CD4-positive, alpha-beta T cell treated with Interleukin-4 for 1 hour (primary cell): Measurements from ENCODE around the gene AKAP8L.

Experiments
- DNase-seq, 2 donors: peaks; one replicate each; pipeline ENCODE4 v3.0.0-alpha.2; 2020 to 2022

The AKAP8L gene

GRCh38 chr19:15432629-15433518 lies 14.1 kb upstream of the AKAP8L start:
- peak; percentile 89 to 93 for DNase-seq

DNA sequence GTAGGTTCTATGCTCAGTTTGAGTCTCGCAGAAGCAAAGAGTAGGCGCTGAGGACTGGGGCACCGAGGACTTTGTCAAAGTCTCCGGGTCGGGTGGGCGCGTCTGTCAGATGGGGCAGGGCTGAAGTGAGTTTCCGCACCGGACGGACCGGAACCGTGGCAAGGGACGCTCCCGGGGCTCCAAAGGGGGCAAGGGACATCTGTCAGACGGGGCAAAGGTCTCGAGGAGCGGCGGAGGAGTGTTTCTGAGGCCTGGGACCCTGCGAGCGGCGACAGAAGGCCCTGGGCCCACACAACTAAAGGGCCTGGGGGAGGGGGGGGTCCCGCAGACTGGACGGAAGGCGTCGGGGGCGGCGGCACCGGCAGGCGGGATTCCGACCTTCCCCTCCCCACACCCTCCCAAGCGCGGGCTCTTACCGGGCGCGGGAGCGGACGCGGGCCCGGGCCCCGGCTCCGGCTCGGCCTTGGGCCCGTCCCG lies 13.3 kb upstream of the AKAP8L start:
- no peak for DNase-seq

DNA sequence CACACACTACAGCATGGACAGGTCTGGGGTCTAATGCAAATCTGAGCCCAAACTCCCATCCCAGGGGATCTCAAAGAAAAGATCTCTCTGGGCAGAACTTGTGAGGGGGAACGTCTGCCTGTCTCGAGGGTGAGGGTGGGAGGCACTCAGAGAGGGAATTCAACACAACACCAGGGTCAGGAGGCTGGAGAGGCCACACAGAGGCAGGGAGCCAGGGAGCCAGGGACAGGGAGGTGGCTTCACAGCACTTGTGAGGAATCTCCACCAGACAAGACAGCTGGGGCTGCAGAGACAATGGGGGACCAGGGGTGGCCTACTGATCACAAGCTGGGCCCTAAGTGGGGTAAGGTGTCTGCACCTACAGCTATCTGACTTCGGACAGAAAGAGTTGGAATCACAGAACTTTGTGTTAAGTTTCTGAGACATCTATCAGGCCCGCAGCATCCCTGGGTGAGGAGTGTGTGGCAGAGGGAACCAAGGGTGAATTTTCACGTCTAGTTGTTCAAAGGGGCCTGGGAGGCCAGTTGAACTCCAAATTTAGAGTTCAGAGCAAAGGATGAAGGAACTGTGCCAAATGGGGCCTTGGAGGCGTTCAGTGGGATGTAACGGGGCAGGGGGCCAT lies 12.7 kb upstream of the AKAP8L start:
- no peak for DNase-seq

- DNase-seq: no peak
Observed at GRCh38 chr19:15430526-15431120, 11.8 kb upstream of the AKAP8L start.

DNA sequence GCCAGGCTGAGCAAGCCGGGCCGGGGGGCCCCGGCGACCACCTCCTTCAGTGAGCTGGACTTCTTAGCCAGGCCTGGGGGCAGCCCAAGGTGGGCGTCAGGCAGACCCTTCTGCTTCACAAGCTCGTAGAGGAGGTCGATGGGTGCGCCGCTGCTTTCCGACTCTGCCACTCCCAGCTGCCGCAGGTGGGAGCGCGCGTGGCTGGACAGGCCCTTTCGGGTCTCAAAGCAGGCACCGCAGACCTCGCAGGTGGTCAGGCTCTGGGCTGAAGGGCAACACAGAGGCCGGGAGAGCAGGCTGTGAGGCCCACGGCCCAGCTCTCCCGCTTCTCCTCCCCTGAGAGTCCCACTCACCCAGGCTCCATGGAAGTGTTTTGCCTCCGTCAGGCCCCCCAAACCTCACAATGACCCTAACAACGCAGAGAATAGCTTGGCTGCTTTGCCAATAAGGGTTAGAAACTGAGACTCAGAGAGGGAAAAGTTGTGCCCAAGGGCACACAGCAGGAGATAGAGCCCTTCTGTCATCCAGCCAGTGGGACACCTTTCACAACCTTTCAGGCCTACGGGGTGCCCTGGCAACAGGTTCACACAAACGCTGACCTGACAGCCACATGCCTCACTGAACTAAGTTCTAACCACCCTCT lies 11.2 kb upstream of the AKAP8L start:
- DNase-seq: no peak

DNA sequence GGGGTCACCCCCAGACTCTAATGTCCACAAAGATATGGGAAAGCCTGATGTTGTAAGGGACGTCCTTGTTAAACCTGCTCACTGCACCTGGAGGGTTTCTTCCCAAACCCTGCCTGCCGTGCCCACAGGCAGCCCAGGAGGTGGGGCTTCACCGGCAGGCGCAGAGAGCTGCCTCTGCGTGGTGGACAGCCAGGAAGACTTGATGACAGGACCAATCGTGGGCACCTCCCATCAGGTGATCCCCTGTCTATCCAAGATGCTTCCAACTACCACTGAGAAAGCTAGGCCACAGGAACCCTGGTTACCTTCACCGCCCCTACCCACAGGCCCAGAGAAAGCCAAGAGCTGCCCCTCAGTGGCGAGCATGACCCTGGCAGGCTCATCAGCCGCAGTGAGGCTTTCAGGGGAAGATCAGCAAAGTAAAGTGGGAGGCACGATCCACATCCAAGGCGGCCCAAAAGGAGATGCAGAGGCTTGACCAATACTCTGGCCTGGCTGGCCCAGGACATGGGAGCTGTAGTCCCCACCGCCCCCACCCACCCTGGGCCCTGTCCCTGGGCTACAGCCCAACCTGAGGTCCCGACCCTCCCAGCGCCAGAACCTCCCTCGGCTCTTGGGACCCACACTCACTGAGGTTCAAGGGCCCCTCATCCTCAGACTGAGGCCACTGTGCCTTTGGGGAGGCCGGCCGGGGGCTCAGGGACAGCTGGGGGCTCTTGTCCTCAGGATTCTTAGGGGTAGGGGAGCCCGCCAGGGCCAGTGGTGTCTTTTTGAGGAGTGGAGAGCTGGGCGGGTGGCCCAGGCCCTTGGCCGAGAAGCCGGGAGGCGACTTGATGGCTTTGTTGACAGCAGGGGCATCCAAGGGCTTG lies 10.4 kb upstream of the AKAP8L start:
- DNase-seq: no peak

DNA sequence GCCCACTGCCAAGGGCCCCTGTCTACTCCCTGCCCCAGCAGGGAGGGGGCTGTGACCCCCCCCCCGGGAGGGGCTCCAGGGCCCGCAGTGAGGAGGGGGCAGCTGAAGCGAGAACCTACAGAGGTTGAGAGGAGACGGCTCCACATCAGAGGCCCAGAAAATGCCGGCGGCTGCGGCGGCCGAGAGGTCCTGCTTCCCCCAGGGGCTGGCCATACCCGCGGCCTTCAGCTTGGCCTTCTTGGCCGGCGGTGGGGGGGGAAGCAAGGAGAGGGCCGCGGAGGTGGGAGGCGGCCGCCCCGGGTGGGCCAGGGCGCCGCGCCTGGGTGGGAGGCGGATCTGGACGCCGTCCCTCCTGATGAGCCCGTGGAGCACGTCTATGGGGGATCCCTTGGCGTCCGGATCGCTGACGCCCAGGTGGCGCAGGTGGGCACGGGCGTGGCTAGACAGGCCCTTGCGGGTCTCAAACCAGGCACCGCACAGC lies 9.2 kb upstream of the AKAP8L start:
- no peak for DNase-seq

- no peak for DNase-seq
Observed at GRCh38 chr19:15427350-15427700, 8.5 kb upstream of the AKAP8L start.

DNA sequence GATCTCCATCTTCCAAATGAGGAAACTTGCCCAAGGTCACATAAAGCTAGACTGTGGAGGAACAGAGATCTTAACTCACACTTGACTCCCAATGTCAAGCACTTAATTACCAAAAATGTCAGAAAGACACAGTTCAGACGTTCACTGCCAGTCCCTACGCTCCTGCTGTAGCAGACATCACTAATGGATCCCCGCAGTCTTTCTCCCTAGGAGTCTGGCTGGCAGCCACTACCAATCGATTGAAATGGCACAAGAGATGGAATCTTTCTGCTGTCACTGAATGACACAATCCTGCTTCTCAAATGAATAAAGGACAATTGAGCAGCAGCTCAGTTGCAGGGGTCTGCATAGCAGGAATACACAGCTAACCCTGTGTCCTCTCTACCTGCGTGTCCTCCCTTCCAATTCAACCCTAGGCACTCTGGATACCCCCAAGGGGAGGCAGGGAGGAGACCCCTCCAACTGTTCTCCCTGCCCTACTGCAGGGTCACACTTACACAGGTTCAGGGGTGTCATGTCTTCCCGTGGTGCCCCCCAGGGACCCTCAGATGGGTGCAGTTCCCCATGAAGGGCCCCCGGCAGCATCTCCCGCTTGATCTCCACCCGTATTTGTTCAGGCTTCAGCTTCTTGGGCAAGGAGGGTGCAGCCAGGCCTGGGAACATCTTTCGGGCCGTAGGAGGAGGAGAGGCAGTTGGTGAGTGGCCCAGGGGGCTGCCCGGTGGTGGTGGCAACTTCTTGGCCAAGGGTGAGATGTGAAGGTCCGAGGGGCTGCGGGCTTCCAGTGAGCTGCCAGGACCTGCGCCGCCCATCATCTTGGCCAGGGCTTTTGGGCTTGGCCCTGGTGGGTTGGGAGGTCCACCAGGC lies 7.9 kb upstream of the AKAP8L start:
- DNase-seq: no peak

DNA sequence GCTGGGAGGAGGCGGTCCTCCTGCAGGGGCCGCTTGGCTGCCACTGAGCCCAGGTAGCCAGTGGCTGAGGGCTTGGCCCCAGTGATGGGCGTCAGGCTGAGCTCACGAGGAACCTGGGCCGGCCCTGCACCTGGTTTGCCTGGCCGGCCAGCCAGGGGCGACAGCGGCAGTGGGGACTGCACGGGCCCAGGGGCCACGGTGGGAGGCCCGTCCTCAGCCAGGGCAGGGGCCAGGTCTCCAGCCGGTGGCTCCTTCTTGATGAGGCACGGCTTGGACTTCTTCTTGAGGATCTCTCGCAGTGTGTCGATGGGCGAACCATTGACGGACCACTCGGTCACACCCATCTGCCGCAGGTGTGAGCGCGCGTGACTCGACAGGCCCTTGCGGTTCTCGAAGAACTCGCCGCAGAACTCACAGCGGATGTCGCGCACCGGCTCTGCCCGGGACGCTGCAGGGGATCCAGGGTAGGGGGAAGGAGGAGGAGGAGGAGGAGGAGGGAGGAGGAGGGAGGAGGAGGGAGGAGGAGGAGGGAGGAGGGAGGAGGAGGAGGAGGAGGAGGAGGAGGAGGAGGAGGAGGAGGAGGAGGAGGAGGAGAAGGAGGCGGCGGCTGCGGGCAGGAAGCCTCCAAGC lies 6.6 kb upstream of the AKAP8L start:
- DNase-seq: no peak

DNA sequence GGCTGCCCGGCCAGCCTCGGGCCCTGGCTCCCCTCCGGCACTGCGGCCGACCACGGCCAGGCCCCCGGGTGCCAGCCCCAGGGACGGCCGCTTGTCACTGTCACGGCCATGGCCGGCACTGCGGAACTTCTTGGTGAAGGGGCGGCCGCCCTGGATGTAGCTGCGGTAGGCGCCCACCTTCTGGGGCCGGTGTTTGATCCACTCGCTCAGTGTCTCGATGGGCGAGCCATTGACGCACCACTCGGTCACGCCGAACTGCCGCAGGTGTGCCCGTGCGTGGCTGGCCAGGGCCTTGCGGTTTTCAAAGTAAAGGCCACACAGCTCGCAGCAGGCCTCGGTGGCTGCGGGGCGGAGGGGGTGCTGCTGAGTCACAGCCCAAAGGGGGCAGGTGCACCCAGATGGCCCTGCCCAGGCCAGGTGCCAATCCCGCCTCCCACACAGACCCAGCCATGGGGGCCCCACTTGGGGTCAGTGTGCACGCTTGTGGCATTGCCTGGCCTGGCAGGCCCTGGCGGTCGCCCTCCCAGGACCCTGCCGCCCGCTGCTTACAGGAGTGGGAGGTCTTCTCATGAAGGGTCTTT lies 6.0 kb upstream of the AKAP8L start:
- no peak for DNase-seq

DNA sequence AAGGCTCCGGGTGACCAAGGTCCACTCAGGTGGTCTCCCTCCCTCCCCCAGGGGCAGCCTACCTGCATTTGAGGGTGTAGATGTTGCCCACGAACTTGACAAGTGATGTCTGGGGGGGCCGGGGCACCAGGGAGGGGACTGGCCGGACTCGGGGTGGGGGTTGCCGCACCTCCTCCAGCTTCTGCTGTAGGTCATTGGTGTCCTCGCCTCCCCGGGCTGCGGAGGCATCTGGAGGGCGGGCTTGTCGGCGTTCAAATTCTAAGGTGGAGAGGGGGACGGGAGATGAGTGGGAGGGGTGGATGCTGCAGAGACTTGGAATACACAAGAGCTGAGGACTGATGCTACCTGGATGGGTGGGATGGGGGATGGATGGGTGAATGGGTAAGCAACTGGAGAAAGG lies 5.3 kb upstream of the AKAP8L start:
- DNase-seq: no peak

DNA sequence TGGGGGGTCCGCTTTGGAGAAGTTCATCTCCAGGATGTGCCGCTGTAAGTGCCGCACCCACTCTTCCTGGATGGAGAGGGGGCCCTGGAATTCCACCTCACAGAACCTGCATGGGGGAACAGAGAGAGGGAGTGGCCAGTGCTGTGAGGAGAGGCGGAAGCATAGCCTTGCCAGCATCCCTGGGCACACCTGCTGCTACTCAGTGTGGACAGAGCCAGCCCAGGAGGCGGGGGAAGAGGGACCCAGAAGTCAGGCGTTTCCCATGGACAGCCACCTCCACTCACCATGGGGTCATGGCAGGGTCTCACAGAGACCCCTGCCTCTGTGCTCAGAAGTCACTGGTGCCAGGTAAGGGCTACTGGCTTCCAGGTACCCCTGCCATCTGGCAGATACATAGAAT lies 4.3 kb upstream of the AKAP8L start:
- DNase-seq: no peak

DNA sequence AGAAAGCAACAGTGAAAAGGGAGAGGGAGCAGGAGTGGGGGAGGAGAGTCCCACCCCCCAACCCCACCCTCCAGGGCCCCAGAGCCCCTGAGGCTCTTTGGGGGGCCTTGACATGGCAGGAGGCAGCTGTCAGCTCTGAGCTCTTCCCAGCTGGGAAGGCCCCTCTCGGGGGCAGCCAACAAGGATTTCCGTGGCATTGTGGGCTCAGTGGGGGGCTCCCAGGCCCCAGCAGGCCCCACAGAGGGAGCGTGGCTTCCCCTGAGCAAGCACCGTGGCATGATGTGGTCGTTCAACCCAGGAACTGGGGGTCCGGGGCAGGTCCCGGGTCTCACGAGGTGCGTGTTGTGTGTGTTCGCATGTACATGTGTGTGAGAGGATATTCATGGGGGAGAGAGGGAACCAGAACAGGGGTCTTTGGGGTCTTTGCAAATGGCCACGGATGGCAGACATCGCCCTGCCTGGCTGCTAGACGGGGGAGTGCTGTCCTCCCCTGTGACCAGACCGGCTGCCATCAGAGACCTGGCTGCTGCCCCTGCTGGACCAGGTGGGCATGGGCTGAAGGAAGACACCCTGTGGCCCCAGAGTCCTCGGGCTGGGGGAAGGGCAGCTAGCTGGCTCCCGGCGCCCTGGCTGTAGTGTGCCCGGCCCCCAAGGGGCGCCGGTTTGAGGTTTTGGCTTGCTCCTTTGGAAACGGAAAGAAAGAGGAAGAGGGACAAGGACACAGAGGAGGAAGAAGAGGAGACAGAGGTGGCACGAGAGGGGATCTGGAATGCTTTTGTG lies 3.7 kb upstream of the AKAP8L start:
- DNase-seq: no peak

GRCh38 chr19:15421721-15422260 lies 3.0 kb upstream of the AKAP8L start:
- DNase-seq: no peak

GRCh38 chr19:15421136-15421695 lies 2.4 kb upstream of the AKAP8L start:
- no peak for DNase-seq

DNA sequence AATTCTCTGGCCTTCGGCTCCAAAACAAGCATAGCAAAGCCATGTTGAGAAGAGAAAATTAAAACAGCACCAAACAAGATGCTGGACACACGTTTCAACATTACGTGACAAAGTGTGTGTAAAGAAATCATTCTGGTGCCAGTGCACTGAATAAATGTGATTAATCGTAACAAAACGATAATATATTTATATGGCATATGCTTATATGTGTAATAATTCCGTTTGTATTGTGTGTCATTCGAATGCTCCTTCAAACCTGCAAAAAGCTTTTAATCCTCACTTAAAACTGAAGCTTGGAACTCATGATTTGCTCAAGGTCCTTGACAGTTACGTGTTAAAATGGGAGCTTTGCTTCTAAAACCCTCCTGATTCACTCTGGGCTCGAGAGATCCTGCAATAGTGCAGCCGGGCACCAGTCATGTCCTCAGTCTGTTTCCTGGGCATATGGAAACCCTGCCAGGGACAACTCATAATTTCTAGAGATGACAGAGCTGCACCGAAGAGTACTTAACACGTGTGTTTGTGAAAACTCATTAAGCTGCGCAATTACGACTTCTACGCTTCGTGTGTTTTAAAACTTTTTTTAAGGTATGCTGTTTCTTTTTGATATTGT lies 731 bp upstream of the AKAP8L start:
- DNase-seq: no peak

- DNase-seq: no peak
Observed at GRCh38 chr19:15418231-15418578, 583 bp downstream of the AKAP8L start.

- no peak for DNase-seq
Observed at GRCh38 chr19:15417699-15418098, 1.1 kb downstream of the AKAP8L start.
